ENCODE measurements around the gene MLST8.

Gene MLST8

DNA sequence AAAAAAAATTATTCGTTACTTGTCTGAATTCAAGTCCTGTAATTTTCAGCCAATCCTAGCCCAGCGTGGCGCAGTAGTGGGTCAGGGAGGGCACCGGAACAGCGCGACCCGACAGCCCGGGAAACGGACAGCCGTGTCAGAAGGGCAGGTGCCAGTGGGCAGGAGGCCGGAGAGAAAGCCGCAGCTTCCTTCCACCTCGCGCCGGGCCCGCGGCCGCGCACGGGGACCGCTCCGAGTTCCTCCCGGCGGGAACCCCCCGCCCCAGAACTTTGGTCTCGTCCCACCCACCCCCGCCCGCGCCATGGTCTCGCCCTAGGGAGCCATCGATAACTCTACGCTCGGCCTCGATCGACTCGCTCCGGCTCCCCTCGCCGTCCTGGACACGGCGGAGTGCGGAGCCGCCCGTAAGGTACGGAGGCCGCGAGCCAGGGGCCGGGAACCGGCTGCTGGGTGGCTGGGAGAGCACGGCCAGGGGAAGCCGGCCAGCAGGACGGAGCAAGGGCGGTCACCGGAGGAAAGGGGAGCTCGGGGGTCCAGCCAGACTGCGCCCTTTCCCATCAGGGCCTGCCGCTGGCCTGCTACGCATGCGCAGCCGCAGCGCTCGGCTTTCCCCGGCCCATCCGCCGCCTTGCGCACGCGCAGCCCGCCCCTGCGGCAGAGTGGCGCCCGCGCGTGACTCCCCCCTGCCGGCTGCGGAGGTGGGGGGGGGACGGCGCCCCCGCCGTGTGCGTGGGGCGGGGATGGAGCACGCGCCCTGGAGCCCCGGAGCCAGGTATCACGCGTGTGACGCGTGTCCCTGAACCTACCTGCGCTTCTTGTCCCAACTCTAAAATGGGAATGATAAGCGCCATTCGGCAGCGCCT is at the start of gene MLST8:
TSS of gene MLST8 (plus strand) at position 351 of the 863 bp plus-strand sequence. CDS start 632 bp downstream, outside the sequence.
- DNase-seq, result peak; percentile 91

DNA sequence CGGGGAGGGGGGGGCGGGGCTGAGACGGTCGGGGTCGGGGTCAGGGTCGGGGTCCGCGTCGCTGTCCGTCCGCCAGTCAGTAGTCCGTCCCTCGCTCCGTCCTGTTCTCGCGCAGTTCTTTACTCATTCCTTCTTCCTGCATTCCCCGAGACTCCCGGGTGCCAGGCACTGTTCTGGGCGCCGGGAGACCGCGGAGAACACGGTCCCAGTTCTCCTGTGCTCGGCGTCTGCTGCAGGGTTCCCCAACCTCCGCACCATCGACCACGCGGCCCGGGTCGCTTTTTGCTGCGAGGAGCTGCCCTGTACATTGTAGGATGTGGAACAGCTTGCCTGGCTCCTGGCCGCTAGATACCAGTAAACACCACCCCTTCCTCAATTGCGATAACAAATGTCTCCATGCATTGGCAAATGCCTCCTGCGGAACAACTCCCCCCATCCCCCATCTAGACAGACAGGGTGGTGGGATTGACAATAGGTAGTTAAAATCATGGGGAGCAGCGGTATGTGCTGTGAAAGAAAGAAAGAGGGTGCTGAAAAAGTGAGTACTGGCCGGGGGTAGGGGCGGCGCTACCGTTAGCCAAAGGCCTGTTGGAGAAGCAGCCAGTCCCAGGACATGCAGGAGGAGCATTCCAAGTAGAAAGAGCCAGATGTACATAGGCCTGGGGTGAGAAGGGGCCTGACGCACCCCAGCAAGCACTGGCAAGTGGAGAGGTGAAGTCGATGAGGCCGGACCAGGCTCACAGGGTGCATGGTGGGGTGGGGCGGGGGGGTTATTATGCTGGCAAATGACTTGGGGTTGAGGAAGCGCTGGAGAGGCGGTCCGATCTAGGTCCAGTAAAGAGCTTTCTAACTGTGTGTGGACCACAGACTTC is 49.0 kb upstream of the MLST8 start:
- no peak for DNase-seq

DNA sequence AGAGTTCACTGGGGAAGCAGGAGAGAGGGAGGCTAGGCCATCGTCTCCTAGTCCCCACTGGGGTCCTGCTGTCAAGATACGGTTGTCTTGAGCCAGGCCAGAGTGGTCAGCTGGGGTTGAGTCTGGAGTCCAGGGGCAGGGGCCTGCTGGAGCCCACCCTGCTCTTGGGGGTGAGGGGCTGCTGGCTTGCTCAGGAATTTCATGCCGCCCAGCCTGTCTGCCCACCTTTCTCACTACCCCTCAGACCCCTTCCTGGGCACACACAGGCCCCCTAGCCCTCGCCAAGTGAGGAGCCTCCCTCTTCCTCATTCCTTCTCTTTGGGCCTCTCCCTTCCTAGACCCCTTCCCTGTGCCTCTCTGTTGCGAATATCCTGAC is 48.4 kb upstream of the MLST8 start:
- no peak for DNase-seq

- no peak for DNase-seq
Observed at GRCh38 chr16:2157480-2158261, 47.6 kb upstream of the MLST8 start.

DNA sequence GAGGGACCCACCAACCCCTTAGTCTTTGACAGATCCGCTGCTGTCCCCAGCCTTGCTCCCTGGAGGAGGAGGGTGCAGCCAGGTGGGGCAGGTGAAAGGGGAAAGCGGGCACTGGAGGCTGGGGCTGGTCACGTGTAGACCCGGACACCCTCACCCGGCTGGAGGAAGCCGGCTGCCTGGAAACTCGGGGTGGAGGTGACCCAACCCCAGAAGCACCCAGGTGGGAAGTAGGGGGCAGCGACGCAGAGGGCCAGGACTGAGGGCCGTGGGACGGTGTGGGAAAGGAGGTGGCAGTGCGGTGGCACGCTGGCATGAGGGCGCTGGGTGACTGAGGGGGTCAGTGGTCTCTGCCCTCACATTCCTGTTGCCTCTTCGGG is 47.0 kb upstream of the MLST8 start:
- DNase-seq, result no peak

DNA sequence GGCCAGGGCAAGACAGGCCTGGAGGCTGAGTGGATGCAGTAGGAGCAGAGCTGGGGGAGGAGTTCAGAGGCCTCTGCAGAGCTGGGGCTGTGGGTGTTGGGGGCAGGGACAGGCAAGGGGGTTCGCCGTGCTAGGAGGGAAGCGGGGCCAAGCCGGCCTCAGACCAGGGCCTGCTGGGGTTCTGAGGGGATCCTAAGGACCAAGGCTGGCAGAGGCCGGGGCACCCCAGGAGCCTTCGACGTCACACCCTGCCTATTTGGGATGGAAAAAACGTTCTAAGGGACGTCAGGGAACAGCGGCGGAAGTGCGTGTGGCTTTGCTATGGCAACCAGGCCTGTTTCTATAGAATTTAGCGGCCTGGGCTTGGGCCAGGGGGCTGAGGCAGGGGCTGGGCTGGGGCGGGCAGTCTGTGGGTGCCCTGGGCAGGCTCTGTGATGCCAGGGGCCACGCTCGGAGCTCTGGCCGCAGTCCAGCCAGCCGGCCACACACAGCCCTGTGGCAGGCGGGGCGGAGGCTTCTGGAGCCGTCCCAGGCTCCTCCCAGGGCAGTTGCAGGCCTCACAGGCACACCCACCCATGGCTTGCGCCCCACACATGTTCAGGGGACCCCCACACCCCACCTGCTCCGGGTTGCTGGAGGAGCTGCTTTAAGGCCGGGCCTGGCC is 45.9 kb upstream of the MLST8 start:
- DNase-seq, result no peak

DNA sequence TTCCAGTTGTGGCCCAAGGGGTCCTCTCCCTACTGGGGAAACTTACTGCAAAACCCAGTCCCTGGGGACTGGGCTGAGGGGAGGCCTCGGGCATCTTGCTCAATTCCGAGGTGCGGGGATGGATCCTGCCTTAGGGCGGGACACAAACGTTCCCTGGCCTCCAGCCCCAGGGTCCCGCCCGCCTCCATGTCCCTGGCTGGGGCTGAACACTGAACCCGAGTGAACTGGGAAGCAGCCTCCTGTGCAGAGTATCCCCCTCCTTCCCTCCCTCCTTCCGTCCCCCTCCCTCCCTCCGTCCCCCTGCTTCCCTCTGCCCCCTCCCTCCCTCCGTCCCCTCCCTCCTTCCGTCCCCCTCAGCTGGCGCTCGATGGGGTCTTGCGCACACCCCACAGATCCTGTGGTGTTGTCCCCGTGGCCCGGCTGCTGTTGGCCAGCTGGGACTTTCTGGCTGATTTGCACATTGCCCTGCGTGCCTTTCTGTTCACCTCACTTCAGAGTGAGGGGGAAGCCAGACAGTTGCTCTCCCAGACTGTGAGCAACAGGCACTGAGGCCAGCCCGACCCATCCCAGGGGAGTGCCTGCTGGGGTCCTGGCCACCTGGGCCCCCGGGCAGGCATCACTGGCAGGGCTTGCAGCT is 44.2 kb upstream of the MLST8 start:
- DNase-seq, result no peak

GRCh38 chr16:2161911-2162310 is 43.3 kb upstream of the MLST8 start:
- no peak for DNase-seq

GRCh38 chr16:2162676-2163118 is 42.6 kb upstream of the MLST8 start:
- DNase-seq, result no peak

DNA sequence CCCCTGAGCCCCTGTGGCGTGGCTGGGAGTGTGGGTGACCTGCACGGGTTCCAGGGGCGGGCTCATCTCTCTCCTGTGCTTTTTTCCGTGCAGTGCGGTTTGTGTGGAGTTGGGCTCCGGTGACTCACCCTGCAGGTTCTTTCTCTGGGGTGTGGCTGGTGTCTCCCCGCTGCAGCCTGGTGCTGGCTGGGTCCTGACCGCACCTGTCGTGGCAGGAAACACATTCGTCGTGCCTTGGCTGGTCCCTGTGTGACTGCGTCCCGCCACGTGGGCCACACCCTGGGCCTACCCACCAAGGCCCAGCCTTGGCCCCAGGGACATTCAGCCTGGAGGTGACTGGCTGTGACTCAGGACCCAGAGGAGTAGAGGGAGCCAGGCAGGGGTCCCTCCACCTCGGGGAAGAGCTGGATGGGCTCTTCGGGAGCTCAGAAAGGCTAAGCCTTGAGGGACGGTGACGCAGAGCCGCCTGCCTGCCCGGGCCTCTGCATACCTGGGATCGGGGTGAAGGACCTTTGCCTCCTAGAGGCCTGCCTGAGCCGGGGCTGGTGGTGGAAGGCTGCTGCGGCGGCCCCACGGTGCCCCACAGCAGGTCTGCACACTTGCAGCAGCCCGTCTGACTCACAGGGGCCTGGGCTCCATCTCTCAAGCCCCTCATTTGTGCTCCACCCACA is 41.9 kb upstream of the MLST8 start:
- no peak for DNase-seq

DNA sequence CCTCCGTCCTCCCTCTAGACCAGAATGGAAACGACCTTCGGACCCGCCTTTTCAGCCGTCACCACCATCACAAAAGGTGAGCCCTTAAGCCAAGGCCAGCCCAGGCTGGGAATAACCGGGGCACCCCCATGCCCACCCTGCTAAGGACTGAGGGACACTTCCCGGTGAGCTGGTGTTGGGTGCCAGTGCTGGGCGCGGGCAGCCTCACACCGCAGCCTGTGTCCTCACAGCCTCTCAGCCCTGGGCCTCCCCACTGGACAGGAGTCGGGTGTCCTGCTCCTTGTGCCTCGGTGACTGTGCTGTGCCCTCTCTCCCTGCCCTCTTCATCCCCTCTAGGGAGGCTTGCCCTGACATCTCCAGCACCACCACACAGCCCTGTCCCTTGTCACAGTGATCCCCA is 39.4 kb upstream of the MLST8 start:
- DNase-seq, result no peak

DNA sequence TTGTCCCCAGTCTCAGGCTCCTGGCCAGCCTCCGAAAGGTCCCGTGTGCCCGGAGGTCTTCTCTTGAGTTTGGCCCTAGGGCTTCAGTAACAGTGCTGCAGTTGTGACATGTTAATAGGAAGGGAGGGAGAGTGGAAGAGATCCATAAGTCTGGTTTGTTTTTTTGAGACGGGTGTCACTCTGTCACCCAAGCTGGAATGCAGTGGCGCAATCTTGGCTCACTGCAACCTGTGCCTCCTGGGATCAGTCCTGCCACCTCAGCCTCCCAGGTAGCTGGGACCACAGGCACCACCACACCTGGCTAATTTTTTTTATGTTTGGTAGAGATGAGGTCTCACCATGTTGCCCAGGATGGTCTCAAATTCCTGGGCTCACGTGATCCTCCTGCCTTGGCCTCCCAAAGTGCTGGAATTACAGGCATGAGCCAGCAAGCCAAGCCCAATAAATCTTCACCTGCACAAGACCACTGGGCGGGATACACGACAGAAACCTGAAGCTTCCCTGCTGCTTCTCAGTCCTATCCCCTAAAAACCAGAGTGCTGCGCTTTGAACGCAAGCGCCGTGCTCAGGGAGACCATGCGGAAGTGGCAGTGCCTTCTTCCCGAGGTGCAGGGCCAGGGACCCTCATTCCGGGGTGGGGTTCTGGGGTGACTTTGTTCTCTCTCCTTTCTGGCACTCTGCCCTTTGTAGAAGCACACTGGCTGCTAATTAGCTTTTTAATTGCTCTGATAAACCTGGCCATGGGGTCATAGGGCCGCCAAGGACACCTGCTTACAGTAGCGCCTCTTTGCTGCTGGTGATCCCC is 38.8 kb upstream of the MLST8 start:
- DNase-seq, result no peak

- no peak for DNase-seq
Observed at GRCh38 chr16:2167068-2167638, 38.1 kb upstream of the MLST8 start.

DNA sequence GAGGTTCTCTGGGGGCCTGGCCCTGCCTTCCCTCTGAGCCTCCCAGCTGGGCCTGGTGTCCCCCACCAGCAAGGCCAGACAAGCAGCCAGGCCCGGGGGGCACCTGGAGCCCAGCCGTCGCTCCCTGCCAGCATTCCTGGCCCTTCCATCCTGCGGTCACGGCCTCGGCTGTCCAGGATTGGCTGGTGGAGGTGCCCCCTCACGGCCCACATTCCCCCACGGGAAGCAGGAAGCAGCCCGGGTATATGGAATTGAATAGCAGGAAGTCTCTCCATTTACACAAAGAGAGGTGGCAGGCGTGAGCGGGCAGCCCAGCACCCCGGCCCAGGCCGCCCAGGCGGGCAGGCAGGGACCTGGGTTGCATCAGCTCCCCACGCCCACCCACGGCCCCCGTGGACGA is 35.2 kb upstream of the MLST8 start:
- no peak for DNase-seq

- DNase-seq, result no peak
Observed at GRCh38 chr16:2170587-2171435, 34.4 kb upstream of the MLST8 start.

GRCh38 chr16:2171601-2172178 is 33.6 kb upstream of the MLST8 start:
- DNase-seq, result no peak

DNA sequence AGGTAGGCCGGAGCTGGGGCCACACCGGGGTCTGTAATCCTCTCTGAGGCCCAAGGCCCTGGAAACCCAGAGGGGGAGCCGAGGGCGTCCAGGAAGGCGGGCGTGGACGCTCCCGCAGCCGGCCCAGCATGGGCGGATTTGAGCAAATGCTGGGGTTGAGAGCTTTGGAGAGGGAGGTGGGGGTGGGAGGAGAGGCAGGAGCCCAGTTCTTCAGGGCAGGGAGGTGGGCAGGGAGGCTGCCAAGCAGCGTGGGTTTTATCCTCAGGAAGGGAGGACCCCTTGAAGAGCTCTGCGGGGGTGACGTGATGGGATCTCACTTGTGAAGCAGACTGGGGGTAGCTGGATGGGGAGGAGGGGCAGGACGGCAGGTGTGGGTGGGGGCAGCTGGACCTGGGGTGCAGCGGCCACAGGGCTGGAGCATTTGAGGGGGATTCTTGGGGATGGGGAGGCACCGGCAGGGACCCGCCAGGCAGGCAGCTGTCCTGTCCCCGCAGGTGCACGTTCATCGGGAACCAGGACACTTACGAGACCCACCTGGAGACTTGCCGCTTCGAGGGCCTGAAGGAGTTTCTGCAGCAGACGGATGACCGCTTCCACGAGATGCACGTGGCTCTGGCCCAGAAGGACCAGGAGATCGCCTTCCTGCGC is 32.4 kb upstream of the MLST8 start:
- no peak for DNase-seq

DNA sequence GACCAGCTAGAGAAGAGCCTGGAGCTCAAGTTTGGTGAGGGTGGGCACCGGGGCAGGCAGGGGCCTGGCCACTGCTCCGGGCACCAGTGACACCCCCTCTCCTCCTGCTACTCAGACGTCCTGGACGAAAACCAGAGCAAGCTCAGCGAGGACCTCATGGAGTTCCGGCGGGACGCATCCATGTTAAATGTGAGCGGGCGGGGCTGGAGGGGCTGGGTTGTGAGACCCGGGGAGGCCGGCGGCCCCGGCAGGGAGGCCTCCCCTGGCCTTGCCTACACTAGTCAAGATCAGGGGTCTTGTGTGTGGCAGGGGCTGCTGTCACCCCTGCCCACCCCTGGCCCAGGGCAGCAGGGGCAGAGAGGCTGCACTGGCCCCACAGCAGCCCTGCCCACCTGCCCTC is 31.9 kb upstream of the MLST8 start:
- no peak for DNase-seq
